Body of pancreas (tissue), 4 donors: ENCODE measurements around the gene TPK1. TPM values are rescaled to one million over a fixed set of nuclear protein-coding genes. Genes with fewer than 3 reads are reported as not detected.

Experiments used
- ATAC-seq: fragments of 150-250 bp; one replicate; pipeline ENCODE4 v1.9.1; 2016
- DNase-seq, 4 donors: peaks; one replicate each; pipeline ENCODE4 v3.0.0-alpha.2; 2019
- H3K27ac ChIP-seq, 4 donors: fragments of 200-600 bp; sonication (generic); 1 replicate in 3 of 4; 2 replicates in 1 of 4; pipeline versions ENCODE4 v1.5.1 to v1.6.1; 2016 to 2019; ENCODE audit warnings: mild to moderate bottlenecking in 1 of 4, mixed read lengths in 1 of 4, moderate library complexity in 1 of 4
- H3K27me3 ChIP-seq, 2 donors: fragments of 200-600 bp; sonication (generic); one replicate each; pipeline ENCODE4 v1.6.0; 2016; ENCODE audit warnings: mild to moderate bottlenecking in 1 of 2
- H3K36me3 ChIP-seq, 2 donors: fragments of 200-600 bp; sonication (generic); replicated peaks in 1 of 2; 2 replicates each; pipeline ENCODE4 v1.5.1; 2016; ENCODE audit warnings: low read depth in 2 of 2; ENCODE audit not compliant: insufficient read depth in 1 of 2
- H3K4me1 ChIP-seq: fragments of 200-600 bp; sonication (generic); one replicate; pipeline ENCODE4 v1.6.0; 2016
- H3K4me3 ChIP-seq, 2 donors: fragments of 200-600 bp; sonication (generic); 1 replicate in 1 of 2; 2 replicates in 1 of 2; pipeline ENCODE4 v1.5.1; 2016 to 2019
- H3K9me3 ChIP-seq, 3 donors: fragments of 200-600 bp; sonication (generic); 1 replicate in 2 of 3; 2 replicates in 1 of 3; pipeline ENCODE4 v1.5.1; 2016
- CTCF ChIP-seq, 7 experiments: fragments of 450-650 bp in 4 of 7; fragments of 200-600 bp in 3 of 7; sonication (generic) in 3 of 7; IDR thresholded peaks; one replicate each; pipeline ENCODE4 v1.5.1; 2016 to 2019; ENCODE audit warnings: antibody characterized with exemption in 7 of 7
- POLR2A ChIP-seq, 3 donors: fragments of 450-650 bp; IDR thresholded peaks; one replicate each; pipeline ENCODE4 v1.6.1; 2016; ENCODE audit warnings: antibody characterized with exemption in 3 of 3, mild to moderate bottlenecking in 2 of 3
- WGBS, 2 donors: methylation state at CpG; one replicate each; pipeline ENCODE4 v1.1.5; 2017; 5-methylcytosine and 5-hydroxymethylcytosine counted together
- intact Hi-C: fragments of 100-400 bp; cut with DNase I; formaldehyde crosslinking; loops from one replicate; pipeline ENCODE4 v1.15.1; 2023
- total RNA-seq, 2 donors: library from RNA; depleted of rRNA; stranded (reverse); fragments of >200 nt; gene quantifications; one replicate each; pipeline ENCODE4 v1.1.0, GENCODE V29; 2016

TPK1 gene
- total RNA-seq, 2 donors from 2014 or later = 0.66 to 1.3 TPM

- Histone ChIP-seq H3K27ac (no peak overlapping the region), H3K4me3 (no peak overlapping the region), H3K27me3 (no peaks in the 10 kb centered on the region), H3K36me3 (no peaks in the 10 kb centered on the region), H3K9me3 (no peaks in the 10 kb centered on the region), H3K4me1 (no peaks in the 10 kb centered on the region)
- intact Hi-C loops = no loop called here
- no peak for DNase-seq
- TF ChIP-seq CTCF (IDR thresholded peaks at IDR 0.05) = no peak
- TF ChIP-seq POLR2A (IDR thresholded peaks at IDR 0.05) = no peak
- no peak for ATAC-seq
- WGBS, 2 donors = 65 to 68% methylated on average over 2 of the region's 2 CpGs
These were observed 289.1 kb downstream of the TPK1 start for GRCh38 chr7:144546782-144547181.

GRCh38 chr7:144545330-144545729 lies 290.5 kb downstream of the TPK1 start:
- Histone ChIP-seq H3K4me3 (no peak overlapping the region), H3K36me3 (no peaks in the 10 kb centered on the region), H3K27ac (no peak overlapping the region), H3K4me1 (no peaks in the 10 kb centered on the region), H3K27me3 (no peaks in the 10 kb centered on the region), H3K9me3 (no peaks in the 10 kb centered on the region)
- 67 to 68% methylated on average over 1 of the region's 1 CpG for WGBS, 2 donors
- TF ChIP-seq CTCF (IDR thresholded peaks at IDR 0.05) (no peak), POLR2A (IDR thresholded peaks at IDR 0.05) (no peak)
- no peak for DNase-seq
- intact Hi-C loops = no loop called here
- no peak for ATAC-seq

GRCh38 chr7:144534655-144535395 lies 301.0 kb downstream of the TPK1 start:
- DNase-seq (no peak), ATAC-seq (no peak)
- H3K27me3 ChIP-seq = no peaks in the 10 kb centered on the region
- H3K27ac ChIP-seq = no peak overlapping the region
- intact Hi-C loops = no loop called here
- TF ChIP-seq POLR2A (IDR thresholded peaks at IDR 0.05) (no peak), CTCF (IDR thresholded peaks at IDR 0.05) (no peak)
- no peaks in the 10 kb centered on the region for H3K4me1 ChIP-seq
- 78 to 83% methylated on average over 3 of the region's 3 CpGs for WGBS, 2 donors
- no peaks in the 10 kb centered on the region for H3K9me3 ChIP-seq
- H3K36me3 ChIP-seq = no peaks in the 10 kb centered on the region
- no peak overlapping the region for H3K4me3 ChIP-seq

GRCh38 chr7:144534196-144534595 lies 301.7 kb downstream of the TPK1 start:
- Histone ChIP-seq H3K4me3 (no peak overlapping the region), H3K27me3 (no peaks in the 10 kb centered on the region), H3K9me3 (no peaks in the 10 kb centered on the region), H3K4me1 (no peaks in the 10 kb centered on the region), H3K27ac (no peak overlapping the region), H3K36me3 (no peaks in the 10 kb centered on the region)
- DNase-seq = no peak
- 72 to 89% methylated on average over 4 of the region's 4 CpGs for WGBS, 2 donors
- no peak for ATAC-seq
- intact Hi-C loops = no loop called here
- TF ChIP-seq POLR2A (IDR thresholded peaks at IDR 0.05) = no peak
- TF ChIP-seq CTCF (IDR thresholded peaks at IDR 0.05) = no peak

- TF ChIP-seq CTCF (IDR thresholded peaks at IDR 0.05) (no peak), POLR2A (IDR thresholded peaks at IDR 0.05) (no peak)
- DNase-seq (no peak), ATAC-seq (no peak)
- Histone ChIP-seq H3K9me3 (no peaks in the 10 kb centered on the region), H3K36me3 (no peaks in the 10 kb centered on the region), H3K4me1 (no peaks in the 10 kb centered on the region), H3K4me3 (no peak overlapping the region), H3K27me3 (no peaks in the 10 kb centered on the region), H3K27ac (no peak overlapping the region)
- intact Hi-C loops = no loop called here
These were observed 304.7 kb downstream of the TPK1 start for GRCh38 chr7:144531181-144531580.
